NCI-H2196 (cell line): ENCODE results near the gene PGPEP1.
"Not testable (repeated sequence)": the region's sequence is repeated elsewhere in the genome, so short reads cannot be mapped to it uniquely, and the experiment has no call there.

Source experiments
- DNase-seq: peaks from one replicate; lab custom pipeline; 2025; ENCODE audit not compliant: unreplicated experiment; lab: John Stamatoyannopoulos, UW

The PGPEP1 gene

GRCh38 chr19:18308051-18308947, 32.1 kb upstream of the PGPEP1 start:
- DNase-seq: no peak

GRCh38 chr19:18308948-18309325, 31.5 kb upstream of the PGPEP1 start:
- DNase-seq: no peak

- DNase-seq: no peak
Measured at GRCh38 chr19:18309525-18310064, 30.8 kb upstream of the PGPEP1 start.

GRCh38 chr19:18310118-18310909, 30.1 kb upstream of the PGPEP1 start:
- DNase-seq: no peak

GRCh38 chr19:18310966-18311365, 29.4 kb upstream of the PGPEP1 start:
- DNase-seq: no peak

- no peak for DNase-seq
Measured at GRCh38 chr19:18311502-18312091, 28.8 kb upstream of the PGPEP1 start.

- no peak for DNase-seq
Measured at GRCh38 chr19:18312092-18312534, 28.3 kb upstream of the PGPEP1 start.

- DNase-seq: no peak
Measured at GRCh38 chr19:18313398-18313797, 27.0 kb upstream of the PGPEP1 start.

GRCh38 chr19:18317961-18318800, 22.2 kb upstream of the PGPEP1 start:
- no peak for DNase-seq

- DNase-seq: no peak
Measured at GRCh38 chr19:18319591-18320135, 20.7 kb upstream of the PGPEP1 start.

GRCh38 chr19:18320865-18321733, 19.3 kb upstream of the PGPEP1 start:
- no peak for DNase-seq

GRCh38 chr19:18321734-18322102, 18.7 kb upstream of the PGPEP1 start:
- DNase-seq: no peak

GRCh38 chr19:18322318-18322758, 18.1 kb upstream of the PGPEP1 start:
- no peak for DNase-seq

GRCh38 chr19:18322759-18323460, 17.5 kb upstream of the PGPEP1 start, which contains the start of gene LSM4:
LSM4 (minus strand) TSS chr19:18323076; CDS start chr19:18323020, 56 bp downstream.
- peak; percentile 99 for DNase-seq

- not testable (repeated sequence) for DNase-seq
Measured at GRCh38 chr19:18324373-18324731, 16.0 kb upstream of the PGPEP1 start.

GRCh38 chr19:18326772-18327171, 13.6 kb upstream of the PGPEP1 start:
- no peak for DNase-seq

- DNase-seq: peak; percentile 95
Measured at GRCh38 chr19:18328340-18329034, 11.9 kb upstream of the PGPEP1 start.

GRCh38 chr19:18329035-18329376, 11.4 kb upstream of the PGPEP1 start:
- no peak for DNase-seq
